Natural killer cell (primary cell): Measurements from ENCODE around the gene SLC41A3. TPM values are rescaled to one million over a fixed set of nuclear protein-coding genes. Genes with fewer than 3 reads are reported as not detected.

Experiments
- ATAC-seq, 3 donors: fragments of 150-1000 bp in 2 of 3; fragments of 200-7000 bp in 1 of 3; cut with Tn5 transposase; 1 replicate in 1 of 3; 2 replicates in 2 of 3; pipeline ENCODE4 v1.10.0; 2021; ENCODE audit warnings: mild to moderate bottlenecking in 2 of 3, moderate library complexity in 2 of 3
- DNase-seq, 2 donors: peaks; one replicate each; pipeline versions ENCODE4 v3.0.0 to v3.0.0-alpha.2; 2013 to 2021; ENCODE audit warnings: mixed read lengths in 1 of 2
- H3K27ac ChIP-seq: one replicate; pipeline ENCODE4 v1.5.1; 2013; ENCODE audit warnings: mild to moderate bottlenecking, low read length
- H3K27me3 ChIP-seq: one replicate; pipeline ENCODE4 v1.6.1; 2013; ENCODE audit warnings: low read length; ENCODE audit not compliant: control insufficient read depth, insufficient read depth
- H3K36me3 ChIP-seq: one replicate; pipeline ENCODE4 v1.6.1; 2013; ENCODE audit warnings: low read length; ENCODE audit not compliant: control insufficient read depth, insufficient read depth
- H3K4me1 ChIP-seq: one replicate; pipeline ENCODE4 v1.6.1; 2013; ENCODE audit warnings: low read length; ENCODE audit not compliant: control insufficient read depth, insufficient read depth
- H3K4me3 ChIP-seq: one replicate; pipeline ENCODE4 v1.5.1; 2013; ENCODE audit warnings: low read length
- H3K9me3 ChIP-seq: one replicate; pipeline ENCODE4 v1.6.1; 2013; ENCODE audit warnings: low read length; ENCODE audit not compliant: control insufficient read depth, insufficient read depth
- H3K27ac Mint-ChIP-seq, 2 donors: one replicate each; pipeline ENCODE4 v1.8.0; 2022; ENCODE audit warnings: mild to moderate bottlenecking in 2 of 2, mixed read lengths in 2 of 2, moderate library complexity in 1 of 2
- H3K27me3 Mint-ChIP-seq, 2 donors: one replicate each; pipeline ENCODE4 v1.8.0; 2022; ENCODE audit warnings: low read depth in 2 of 2, mixed read lengths in 2 of 2
- H3K36me3 Mint-ChIP-seq: one replicate; pipeline ENCODE4 v1.8.0; 2022; ENCODE audit warnings: mixed read lengths
- H3K4me1 Mint-ChIP-seq, 2 donors: one replicate each; pipeline ENCODE4 v1.8.0; 2022; ENCODE audit warnings: mixed read lengths in 2 of 2
- H3K4me3 Mint-ChIP-seq: one replicate; pipeline ENCODE4 v1.8.0; 2022; ENCODE audit warnings: mild to moderate bottlenecking, moderate library complexity, mixed read lengths
- H3K9me3 Mint-ChIP-seq, 2 donors: one replicate each; pipeline ENCODE4 v1.8.0; 2022; ENCODE audit warnings: mixed read lengths in 2 of 2
- CTCF ChIP-seq: fragments of 200-600 bp; IDR thresholded peaks from one replicate; pipeline ENCODE4 v1.8.0; 2022; ENCODE audit warnings: antibody characterized with exemption
- WGBS: methylation state at CpG from one replicate; pipeline ENCODE4 v1.1.7; 2013; ENCODE audit warnings: missing lambda C conversion rate; ENCODE audit not compliant: insufficient coverage; 5-methylcytosine and 5-hydroxymethylcytosine counted together
- intact Hi-C: fragments of 100-400 bp; cut with micrococcal nuclease; formaldehyde crosslinking; loops from one replicate; pipeline ENCODE4 v1.14.2; 2022
- total RNA-seq, 4 donors: library from RNA; stranded (reverse); fragments of 120-200 nt in 1 of 4; gene quantifications; one replicate each; pipeline versions ENCODE4 v1.2.3 to v1.2.4, GENCODE V29; 2013 to 2022

SLC41A3 gene
- total RNA-seq, 3 donors from 2014 or later (not counting 1 experiment from before 2014, with no cell fraction given): 24.2 to 29.6 (median 27.1) TPM

GRCh38 chr3:126131881-126132750, 48.2 kb upstream of the SLC41A3 start:
- Mint-ChIP-seq H3K4me3 (no peak overlapping the region), H3K9me3 (no peaks in the 10 kb centered on the region), H3K27me3 (peaks cover 10 to 16% of the 10 kb centered on the region in 2 donors), H3K27ac (no peak overlapping the region), H3K36me3 (no peaks in the 10 kb centered on the region), H3K4me1 (no peaks in the 10 kb centered on the region)
- Histone ChIP-seq H3K4me1 (peaks cover 3% of the 10 kb centered on the region), H3K9me3 (no peaks in the 10 kb centered on the region), H3K4me3 (no peak overlapping the region), H3K27me3 (no peaks in the 10 kb centered on the region), H3K27ac (no peak overlapping the region), H3K36me3 (no peaks in the 10 kb centered on the region)
- 77% methylated on average over 16 of the region's 16 CpGs for WGBS
- intact Hi-C loops: no loop called here
- ATAC-seq (no peak), DNase-seq (peak in 1 of 2 donors; percentile 13)
- no peak for TF ChIP-seq CTCF

GRCh38 chr3:126130981-126131745, 47.2 kb upstream of the SLC41A3 start:
- peaks cover 3% of the 10 kb centered on the region for H3K4me1 ChIP-seq
- no peaks in the 10 kb centered on the region for H3K9me3 ChIP-seq
- TF ChIP-seq CTCF: no peak
- no peak overlapping the region for H3K4me3 ChIP-seq
- Mint-ChIP-seq H3K4me1 (no peaks in the 10 kb centered on the region), H3K4me3 (no peak overlapping the region), H3K27ac (no peak overlapping the region), H3K36me3 (no peaks in the 10 kb centered on the region), H3K27me3 (peaks cover 9 to 16% of the 10 kb centered on the region in 2 donors), H3K9me3 (no peaks in the 10 kb centered on the region)
- H3K27ac ChIP-seq: no peak overlapping the region
- no peaks in the 10 kb centered on the region for H3K36me3 ChIP-seq
- DNase-seq (peak in 1 of 2 donors; percentile 3), ATAC-seq (no peak)
- no peaks in the 10 kb centered on the region for H3K27me3 ChIP-seq
- 86% methylated on average over 19 of the region's 19 CpGs for WGBS
- intact Hi-C loops: no loop called here

GRCh38 chr3:126130081-126130855, 46.3 kb upstream of the SLC41A3 start:
- Histone ChIP-seq H3K27ac (no peak overlapping the region), H3K4me1 (peaks cover 3% of the 10 kb centered on the region), H3K27me3 (no peaks in the 10 kb centered on the region), H3K36me3 (no peaks in the 10 kb centered on the region), H3K9me3 (no peaks in the 10 kb centered on the region), H3K4me3 (no peak overlapping the region)
- Mint-ChIP-seq H3K27ac (no peak overlapping the region), H3K36me3 (no peaks in the 10 kb centered on the region), H3K27me3 (peaks cover 9 to 16% of the 10 kb centered on the region in 2 donors), H3K4me1 (no peaks in the 10 kb centered on the region), H3K9me3 (no peaks in the 10 kb centered on the region), H3K4me3 (no peak overlapping the region)
- ATAC-seq: no peak
- WGBS: 60% methylated on average over 15 of the region's 15 CpGs
- TF ChIP-seq CTCF: no peak
- intact Hi-C loops: no loop called here
- peak in 1 of 2 donors; percentile 10 for DNase-seq
